HEK293 (cell line): ENCODE measurements around the gene MFSD11.

Source experiments
- CTCF ChIA-PET: fragments of 350-600 bp; formaldehyde crosslinking; extraction: SDS; loops from one replicate; lab custom pipeline; 2021; ENCODE audit warnings: antibody characterized with exemption; lab: Yijun Ruan, JAX
- POLR2A ChIA-PET: fragments of 300-600 bp; formaldehyde crosslinking; extraction: SDS; loops from one replicate; lab custom pipeline; 2020; ENCODE audit warnings: antibody characterized with exemption, inconsistent platforms; lab: Yijun Ruan, JAX
- H3K27ac ChIP-seq: fragments of 200-500 bp; sonication (Bioruptor generic); 2 replicates; pipeline ENCODE4 v1.5.1; 2014; ENCODE audit warnings: low read depth, low read length, control low read depth, inconsistent platforms; ENCODE audit errors: extremely low read depth
- H3K36me3 ChIP-seq, 2 experiments: fragments of 200-500 bp in 1 of 2; sonication (Bioruptor generic) in 1 of 2; 1 replicate in 1 of 2; 2 replicates in 1 of 2; pipeline ENCODE4 v1.5.1; 2014 to 2017; ENCODE audit warnings: inconsistent platforms in 2 of 2, low read length in 2 of 2; ENCODE audit not compliant: control insufficient read depth in 2 of 2, insufficient read depth in 1 of 2
- H3K4me1 ChIP-seq: fragments of 200-500 bp; sonication (Bioruptor generic); 2 replicates; pipeline ENCODE4 v1.5.1; 2014; ENCODE audit warnings: mild to moderate bottlenecking, low read length, inconsistent platforms; ENCODE audit not compliant: control insufficient read depth, insufficient read depth
- H3K4me3 ChIP-seq: 2 replicates; pipeline ENCODE4 v1.5.1; 2011; ENCODE audit warnings: low read depth, mild to moderate bottlenecking, control low read depth, low read length, moderate library complexity
- H3K9me3 ChIP-seq: fragments of 200-500 bp; sonication (Bioruptor generic); 2 replicates; pipeline ENCODE4 v1.5.1; 2014; ENCODE audit warnings: low read depth, low read length, inconsistent platforms; ENCODE audit not compliant: control insufficient read depth, insufficient read depth
- BCL11B ChIP-seq: fragments of 450-650 bp; formaldehyde crosslinking; IDR thresholded peaks from 2 replicates; pipeline ENCODE4 v1.5.1; 2016; ENCODE audit warnings: low read depth, missing biosample characterization, missing genetic modification characterization
- FEZF1 ChIP-seq: fragments of 450-650 bp; formaldehyde crosslinking; IDR thresholded peaks from 2 replicates; pipeline ENCODE4 v1.5.1; 2016; ENCODE audit warnings: missing biosample characterization, missing genetic modification characterization
- KLF7 ChIP-seq: fragments of 450-650 bp; formaldehyde crosslinking; IDR thresholded peaks from 2 replicates; pipeline ENCODE4 v1.5.1; 2016; ENCODE audit warnings: missing biosample characterization, missing genetic modification characterization, borderline replicate concordance
- KLF8 ChIP-seq: fragments of 450-650 bp; formaldehyde crosslinking; IDR thresholded peaks from 2 replicates; pipeline ENCODE4 v1.5.1; 2016; ENCODE audit warnings: missing biosample characterization, missing genetic modification characterization
- SP3 ChIP-seq: fragments of 450-650 bp; formaldehyde crosslinking; IDR thresholded peaks from 2 replicates; pipeline ENCODE4 v1.5.1; 2016; ENCODE audit warnings: missing biosample characterization, missing genetic modification characterization
- SP7 ChIP-seq: fragments of 450-650 bp; formaldehyde crosslinking; IDR thresholded peaks from 2 replicates; pipeline ENCODE4 v1.5.1; 2016; ENCODE audit warnings: missing biosample characterization, missing genetic modification characterization
- TCF7L2 ChIP-seq: IDR thresholded peaks from 2 replicates; pipeline ENCODE4 v1.6.1; 2011; ENCODE audit warnings: low read depth, mild to moderate bottlenecking, inconsistent platforms, low read length, moderate library complexity, borderline replicate concordance
- ZBTB17 ChIP-seq: fragments of 450-650 bp; formaldehyde crosslinking; IDR thresholded peaks from 2 replicates; pipeline ENCODE4 v1.5.1; 2016; ENCODE audit warnings: missing biosample characterization, missing genetic modification characterization
- ZBTB20 ChIP-seq: fragments of 450-650 bp; formaldehyde crosslinking; IDR thresholded peaks from 2 replicates; pipeline ENCODE4 v1.5.1; 2016; ENCODE audit warnings: missing biosample characterization, missing genetic modification characterization
- ZBTB7A ChIP-seq: fragments of 450-650 bp; formaldehyde crosslinking; IDR thresholded peaks from 2 replicates; pipeline ENCODE4 v1.5.1; 2016; ENCODE audit warnings: low read depth, missing biosample characterization, missing genetic modification characterization
- ZNF146 ChIP-seq: fragments of 450-650 bp; formaldehyde crosslinking; IDR thresholded peaks from 2 replicates; pipeline ENCODE4 v1.5.1; 2016; ENCODE audit warnings: missing biosample characterization, missing genetic modification characterization
- ZNF184 ChIP-seq: fragments of 450-650 bp; IDR thresholded peaks from 2 replicates; pipeline ENCODE4 v1.5.1; 2018; ENCODE audit warnings: missing biosample characterization, mild to moderate bottlenecking, missing genetic modification characterization
- ZNF2 ChIP-seq: fragments of 450-650 bp; formaldehyde crosslinking; IDR thresholded peaks from 2 replicates; pipeline ENCODE4 v1.5.1; 2016; ENCODE audit warnings: missing biosample characterization, missing genetic modification characterization
- ZNF404 ChIP-seq: fragments of 450-650 bp; formaldehyde crosslinking; IDR thresholded peaks from 2 replicates; pipeline ENCODE4 v1.5.1; 2017; ENCODE audit warnings: missing biosample characterization, missing genetic modification characterization
- ZNF416 ChIP-seq: fragments of 450-650 bp; formaldehyde crosslinking; IDR thresholded peaks from 2 replicates; pipeline ENCODE4 v1.5.1; 2016; ENCODE audit warnings: missing biosample characterization, missing genetic modification characterization
- ZNF560 ChIP-seq: fragments of 450-650 bp; formaldehyde crosslinking; IDR thresholded peaks from 2 replicates; pipeline ENCODE4 v1.5.1; 2017; ENCODE audit warnings: missing biosample characterization, missing genetic modification characterization, borderline replicate concordance
- ZNF561 ChIP-seq: fragments of 450-650 bp; IDR thresholded peaks from 2 replicates; pipeline ENCODE4 v1.5.1; 2018; ENCODE audit warnings: missing biosample characterization, missing genetic modification characterization, borderline replicate concordance
- ZNF585B ChIP-seq: fragments of 450-650 bp; formaldehyde crosslinking; IDR thresholded peaks from 2 replicates; pipeline ENCODE4 v1.5.1; 2016; ENCODE audit warnings: missing biosample characterization, missing genetic modification characterization
- ZNF658 ChIP-seq: fragments of 450-650 bp; formaldehyde crosslinking; IDR thresholded peaks from 2 replicates; pipeline ENCODE4; 2016; ENCODE audit warnings: missing biosample characterization, missing genetic modification characterization
- ZNF76 ChIP-seq: fragments of 450-650 bp; formaldehyde crosslinking; IDR thresholded peaks from 2 replicates; pipeline ENCODE4; 2016; ENCODE audit warnings: low read depth, missing biosample characterization, missing genetic modification characterization, borderline replicate concordance
- ZNF768 ChIP-seq: fragments of 450-650 bp; formaldehyde crosslinking; IDR thresholded peaks from 2 replicates; pipeline ENCODE4 v1.5.1; 2018; ENCODE audit warnings: missing biosample characterization, mild to moderate bottlenecking, missing genetic modification characterization
- ZNF792 ChIP-seq: fragments of 450-650 bp; formaldehyde crosslinking; IDR thresholded peaks from 2 replicates; pipeline ENCODE4 v1.5.1; 2016; ENCODE audit warnings: missing biosample characterization, missing genetic modification characterization
- ZNF843 ChIP-seq: fragments of 450-650 bp; formaldehyde crosslinking; IDR thresholded peaks from 2 replicates; pipeline ENCODE4 v1.5.1; 2016; ENCODE audit warnings: missing biosample characterization, missing genetic modification characterization
- ZSCAN30 ChIP-seq: fragments of 450-650 bp; IDR thresholded peaks from 2 replicates; pipeline ENCODE4 v1.5.1; 2018; ENCODE audit warnings: missing biosample characterization, mild to moderate bottlenecking, missing genetic modification characterization, moderate library complexity
- ZXDB ChIP-seq: fragments of 450-650 bp; formaldehyde crosslinking; IDR thresholded peaks from 2 replicates; pipeline ENCODE4 v1.5.1; 2016; ENCODE audit warnings: missing biosample characterization, missing genetic modification characterization
- TF ChIP-seq, protein P1 (sequence below): fragments of 450-650 bp; formaldehyde crosslinking; IDR thresholded peaks from 2 replicates; pipeline ENCODE4 v1.5.1; 2016; ENCODE audit warnings: missing biosample characterization, missing genetic modification characterization
- TF ChIP-seq, protein P2 (sequence below): fragments of 450-650 bp; formaldehyde crosslinking; IDR thresholded peaks from 2 replicates; pipeline ENCODE4 v1.5.1; 2016; ENCODE audit warnings: missing biosample characterization, missing genetic modification characterization
- TF ChIP-seq, protein P3 (sequence below): fragments of 450-650 bp; IDR thresholded peaks from 2 replicates; pipeline ENCODE4 v1.5.1; 2018; ENCODE audit warnings: missing biosample characterization, mild to moderate bottlenecking, missing genetic modification characterization
- TF ChIP-seq, protein P4 (sequence below): fragments of 450-650 bp; formaldehyde crosslinking; IDR thresholded peaks from 2 replicates; pipeline ENCODE4 v1.5.1; 2017; ENCODE audit warnings: missing biosample characterization, missing genetic modification characterization
- TF ChIP-seq, protein P5 (sequence below): fragments of 450-650 bp; formaldehyde crosslinking; IDR thresholded peaks from 2 replicates; pipeline ENCODE4 v1.5.1; 2016; ENCODE audit warnings: missing biosample characterization, missing genetic modification characterization

MFSD11 gene

DNA sequence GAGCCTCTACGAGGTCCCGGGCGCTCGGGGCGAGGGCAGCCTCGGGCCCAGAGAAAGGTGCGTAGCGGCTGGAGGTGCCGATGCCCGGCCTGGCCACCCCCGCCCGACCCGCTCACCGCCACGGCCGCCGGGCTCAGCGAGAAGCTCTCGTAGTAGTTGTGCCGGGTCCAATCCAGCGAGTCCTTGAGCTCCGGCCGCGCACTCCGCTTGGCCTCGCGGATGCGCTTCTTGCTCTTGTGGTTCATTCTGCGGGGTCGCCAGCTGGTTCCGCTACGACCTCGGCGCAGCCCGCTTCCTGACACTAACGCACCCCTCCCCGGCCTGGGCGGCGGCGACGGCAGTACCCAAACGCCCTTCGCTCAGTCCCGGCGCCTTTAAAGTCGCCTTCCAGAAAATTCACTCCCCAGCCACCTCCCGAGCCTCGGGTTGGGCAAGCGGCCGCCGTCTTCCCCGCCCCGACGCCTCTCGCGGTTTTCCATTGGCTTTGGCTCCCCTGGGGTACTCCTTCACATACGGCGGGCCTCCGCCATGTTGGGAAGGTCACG is 11.6 kb upstream of the MFSD11 start, which contains the start of gene JMJD6:
TSS of gene JMJD6 (minus strand) at position 376 of the 545 bp plus-strand sequence. CDS start at position 245, 131 bp downstream.
- Histone ChIP-seq H3K4me1 (peaks cover 7% of the 10 kb centered on the region), H3K36me3 (peaks cover 37 to 52% of the 10 kb centered on the region in 2 experiments), H3K27ac (peak within 1 kb of the TSS; percentile 97), H3K4me3 (peak within 1 kb of the TSS; percentile 93), H3K9me3 (no peaks in the 10 kb centered on the region)
- POLR2A ChIA-PET = interaction anchor here (0.6 to 4.6 kb wide), 8 partner anchors 9 to 170 kb away, joined by 3 to 68 read pairs (median 6); partner anchors contain the start of genes MFSD11 and SRSF2
- CTCF ChIA-PET = interaction anchor here (0.6 to 8.7 kb wide), 5 partner anchors 9 to 481 kb away, joined by 3 to 68 read pairs (median 3); partner anchors contain the start of gene MXRA7
- TF ChIP-seq KLF7 (tag by site-specific recombination) = peak; percentile 58; the same call in 1 of the 2 replicates
- TF ChIP-seq KLF8 (tag by site-specific recombination) = peak; percentile 98
- TF ChIP-seq ZNF76 = peak; percentile 82
- peak; percentile 47; the same call in 1 of the 2 replicates for TF ChIP-seq ZXDB (tag by site-specific recombination)
- TF ChIP-seq ZNF560 (tag by site-specific recombination) = no peak
- TF ChIP-seq, protein P1, sequence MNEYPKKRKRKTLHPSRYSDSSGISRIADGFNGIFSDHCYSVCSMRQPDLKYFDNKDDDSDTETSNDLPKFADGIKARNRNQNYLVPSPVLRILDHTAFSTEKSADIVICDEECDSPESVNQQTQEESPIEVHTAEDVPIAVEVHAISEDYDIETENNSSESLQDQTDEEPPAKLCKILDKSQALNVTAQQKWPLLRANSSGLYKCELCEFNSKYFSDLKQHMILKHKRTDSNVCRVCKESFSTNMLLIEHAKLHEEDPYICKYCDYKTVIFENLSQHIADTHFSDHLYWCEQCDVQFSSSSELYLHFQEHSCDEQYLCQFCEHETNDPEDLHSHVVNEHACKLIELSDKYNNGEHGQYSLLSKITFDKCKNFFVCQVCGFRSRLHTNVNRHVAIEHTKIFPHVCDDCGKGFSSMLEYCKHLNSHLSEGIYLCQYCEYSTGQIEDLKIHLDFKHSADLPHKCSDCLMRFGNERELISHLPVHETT (tag by site-specific recombination) = 0 out of 2 replicates have a peak, but pooled peaks have one; percentile 16
- TF ChIP-seq, protein P2, sequence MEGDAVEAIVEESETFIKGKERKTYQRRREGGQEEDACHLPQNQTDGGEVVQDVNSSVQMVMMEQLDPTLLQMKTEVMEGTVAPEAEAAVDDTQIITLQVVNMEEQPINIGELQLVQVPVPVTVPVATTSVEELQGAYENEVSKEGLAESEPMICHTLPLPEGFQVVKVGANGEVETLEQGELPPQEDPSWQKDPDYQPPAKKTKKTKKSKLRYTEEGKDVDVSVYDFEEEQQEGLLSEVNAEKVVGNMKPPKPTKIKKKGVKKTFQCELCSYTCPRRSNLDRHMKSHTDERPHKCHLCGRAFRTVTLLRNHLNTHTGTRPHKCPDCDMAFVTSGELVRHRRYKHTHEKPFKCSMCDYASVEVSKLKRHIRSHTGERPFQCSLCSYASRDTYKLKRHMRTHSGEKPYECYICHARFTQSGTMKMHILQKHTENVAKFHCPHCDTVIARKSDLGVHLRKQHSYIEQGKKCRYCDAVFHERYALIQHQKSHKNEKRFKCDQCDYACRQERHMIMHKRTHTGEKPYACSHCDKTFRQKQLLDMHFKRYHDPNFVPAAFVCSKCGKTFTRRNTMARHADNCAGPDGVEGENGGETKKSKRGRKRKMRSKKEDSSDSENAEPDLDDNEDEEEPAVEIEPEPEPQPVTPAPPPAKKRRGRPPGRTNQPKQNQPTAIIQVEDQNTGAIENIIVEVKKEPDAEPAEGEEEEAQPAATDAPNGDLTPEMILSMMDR = peak; percentile 7; the same call in 1 of the 2 replicates
- TF ChIP-seq TCF7L2 = 0 out of 2 replicates have a peak, but pooled peaks have one; percentile 30
- peak; percentile 15; the same call in 1 of the 2 replicates for TF ChIP-seq SP7
- TF ChIP-seq FEZF1 (tag by site-specific recombination) = no peak; the same call in 1 of the 2 replicates
- TF ChIP-seq ZNF146 (tag by site-specific recombination) = no peak; the same call in 1 of the 2 replicates
- no peak for TF ChIP-seq ZNF404
- TF ChIP-seq ZNF658 (tag by site-specific recombination) = no peak
- TF ChIP-seq, protein P3, sequence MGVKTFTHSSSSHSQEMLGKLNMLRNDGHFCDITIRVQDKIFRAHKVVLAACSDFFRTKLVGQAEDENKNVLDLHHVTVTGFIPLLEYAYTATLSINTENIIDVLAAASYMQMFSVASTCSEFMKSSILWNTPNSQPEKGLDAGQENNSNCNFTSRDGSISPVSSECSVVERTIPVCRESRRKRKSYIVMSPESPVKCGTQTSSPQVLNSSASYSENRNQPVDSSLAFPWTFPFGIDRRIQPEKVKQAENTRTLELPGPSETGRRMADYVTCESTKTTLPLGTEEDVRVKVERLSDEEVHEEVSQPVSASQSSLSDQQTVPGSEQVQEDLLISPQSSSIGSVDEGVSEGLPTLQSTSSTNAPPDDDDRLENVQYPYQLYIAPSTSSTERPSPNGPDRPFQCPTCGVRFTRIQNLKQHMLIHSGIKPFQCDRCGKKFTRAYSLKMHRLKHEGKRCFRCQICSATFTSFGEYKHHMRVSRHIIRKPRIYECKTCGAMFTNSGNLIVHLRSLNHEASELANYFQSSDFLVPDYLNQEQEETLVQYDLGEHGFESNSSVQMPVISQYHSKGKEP = no peak
- TF ChIP-seq, protein P4, sequence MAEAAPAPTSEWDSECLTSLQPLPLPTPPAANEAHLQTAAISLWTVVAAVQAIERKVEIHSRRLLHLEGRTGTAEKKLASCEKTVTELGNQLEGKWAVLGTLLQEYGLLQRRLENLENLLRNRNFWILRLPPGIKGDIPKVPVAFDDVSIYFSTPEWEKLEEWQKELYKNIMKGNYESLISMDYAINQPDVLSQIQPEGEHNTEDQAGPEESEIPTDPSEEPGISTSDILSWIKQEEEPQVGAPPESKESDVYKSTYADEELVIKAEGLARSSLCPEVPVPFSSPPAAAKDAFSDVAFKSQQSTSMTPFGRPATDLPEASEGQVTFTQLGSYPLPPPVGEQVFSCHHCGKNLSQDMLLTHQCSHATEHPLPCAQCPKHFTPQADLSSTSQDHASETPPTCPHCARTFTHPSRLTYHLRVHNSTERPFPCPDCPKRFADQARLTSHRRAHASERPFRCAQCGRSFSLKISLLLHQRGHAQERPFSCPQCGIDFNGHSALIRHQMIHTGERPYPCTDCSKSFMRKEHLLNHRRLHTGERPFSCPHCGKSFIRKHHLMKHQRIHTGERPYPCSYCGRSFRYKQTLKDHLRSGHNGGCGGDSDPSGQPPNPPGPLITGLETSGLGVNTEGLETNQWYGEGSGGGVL (tag by site-specific recombination) = 0 out of 2 replicates have a peak, but pooled peaks have one; percentile 29
- no peak for TF ChIP-seq ZNF184 (tag by site-specific recombination)
- TF ChIP-seq ZSCAN30 = peak; percentile 36; the same call in 1 of the 2 replicates
- no peak for TF ChIP-seq ZNF768 (tag by site-specific recombination)
- TF ChIP-seq ZNF561 (tag by site-specific recombination) = peak; percentile 61; the same call in 1 of the 2 replicates
- peak; percentile 32 for TF ChIP-seq ZNF2 (tag by site-specific recombination)
- TF ChIP-seq, protein P5, sequence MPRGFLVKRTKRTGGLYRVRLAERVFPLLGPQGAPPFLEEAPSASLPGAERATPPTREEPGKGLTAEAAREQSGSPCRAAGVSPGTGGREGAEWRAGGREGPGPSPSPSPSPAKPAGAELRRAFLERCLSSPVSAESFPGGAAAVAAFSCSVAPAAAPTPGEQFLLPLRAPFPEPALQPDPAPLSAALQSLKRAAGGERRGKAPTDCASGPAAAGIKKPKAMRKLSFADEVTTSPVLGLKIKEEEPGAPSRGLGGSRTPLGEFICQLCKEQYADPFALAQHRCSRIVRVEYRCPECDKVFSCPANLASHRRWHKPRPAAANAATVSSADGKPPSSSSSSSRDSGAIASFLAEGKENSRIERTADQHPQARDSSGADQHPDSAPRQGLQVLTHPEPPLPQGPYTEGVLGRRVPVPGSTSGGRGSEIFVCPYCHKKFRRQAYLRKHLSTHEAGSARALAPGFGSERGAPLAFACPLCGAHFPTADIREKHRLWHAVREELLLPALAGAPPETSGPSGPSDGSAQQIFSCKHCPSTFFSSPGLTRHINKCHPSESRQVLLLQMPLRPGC = peak; percentile 7; the same call in 1 of the 2 replicates
- TF ChIP-seq ZNF792 (tag by site-specific recombination) = 0 out of 2 replicates have a peak, but pooled peaks have one; percentile 9
- peak; percentile 45; the same call in 1 of the 2 replicates for TF ChIP-seq ZBTB17 (tag by site-specific recombination)
- peak; percentile 98 for TF ChIP-seq SP3 (tag by site-specific recombination)
- no peak for TF ChIP-seq ZNF585B
- peak; percentile 21; the same call in 1 of the 2 replicates for TF ChIP-seq ZNF843 (tag by site-specific recombination)
- TF ChIP-seq ZBTB20 (tag by site-specific recombination) = peak; percentile 96
- TF ChIP-seq BCL11B (tag by site-specific recombination) = 0 out of 2 replicates have a peak, but pooled peaks have one; percentile 32
- TF ChIP-seq ZBTB7A (tag by site-specific recombination) = no peak
- TF ChIP-seq ZNF416 (tag by site-specific recombination) = no peak
